ENCODE data around the gene TMEM256.

DNA sequence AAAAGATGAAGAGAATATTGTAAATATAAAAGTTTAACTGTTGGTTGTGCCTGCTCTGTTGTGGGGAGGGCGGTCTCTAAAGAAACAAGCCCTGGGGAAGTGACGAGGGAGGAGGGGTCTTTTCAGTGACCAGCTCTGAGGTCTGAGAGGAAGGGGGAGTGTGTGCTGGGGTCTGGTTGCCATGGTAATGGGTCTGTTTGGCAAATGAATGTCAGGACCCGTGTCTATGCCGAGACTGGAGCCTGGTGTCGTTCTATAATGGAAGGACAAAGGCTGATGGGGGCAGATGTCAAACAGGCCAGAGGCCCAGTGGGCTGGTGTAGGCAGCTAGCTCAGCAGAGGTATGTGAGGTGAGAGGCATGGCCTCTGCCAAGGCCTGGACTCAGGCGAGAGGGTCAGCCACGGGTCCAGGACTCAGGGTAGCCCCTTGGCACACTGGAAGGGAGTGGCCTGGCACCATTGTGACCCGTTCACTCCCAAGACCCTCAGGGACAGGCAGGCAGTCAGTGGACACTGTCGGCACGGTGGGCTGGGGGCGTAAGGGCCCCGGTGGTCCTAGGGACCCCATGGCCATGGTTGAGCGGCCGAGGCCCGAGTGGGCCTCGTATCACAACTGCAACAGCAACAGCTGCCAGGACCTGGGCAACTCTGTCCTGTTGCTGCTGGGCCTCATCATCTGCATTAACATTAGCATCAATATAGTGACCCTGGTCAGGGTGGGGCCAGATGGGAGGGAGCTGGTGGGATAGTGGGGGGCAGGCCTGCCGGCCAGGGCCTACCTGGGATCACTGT, 16.1 kb upstream of the TMEM256 start, which contains the start of gene SPEM1:
- no peak for TF ChIP-seq POLR2A (IDR thresholded peaks at IDR 0.05; ENCODE audit: low read depth, low read length)
- TF ChIP-seq, protein P1, sequence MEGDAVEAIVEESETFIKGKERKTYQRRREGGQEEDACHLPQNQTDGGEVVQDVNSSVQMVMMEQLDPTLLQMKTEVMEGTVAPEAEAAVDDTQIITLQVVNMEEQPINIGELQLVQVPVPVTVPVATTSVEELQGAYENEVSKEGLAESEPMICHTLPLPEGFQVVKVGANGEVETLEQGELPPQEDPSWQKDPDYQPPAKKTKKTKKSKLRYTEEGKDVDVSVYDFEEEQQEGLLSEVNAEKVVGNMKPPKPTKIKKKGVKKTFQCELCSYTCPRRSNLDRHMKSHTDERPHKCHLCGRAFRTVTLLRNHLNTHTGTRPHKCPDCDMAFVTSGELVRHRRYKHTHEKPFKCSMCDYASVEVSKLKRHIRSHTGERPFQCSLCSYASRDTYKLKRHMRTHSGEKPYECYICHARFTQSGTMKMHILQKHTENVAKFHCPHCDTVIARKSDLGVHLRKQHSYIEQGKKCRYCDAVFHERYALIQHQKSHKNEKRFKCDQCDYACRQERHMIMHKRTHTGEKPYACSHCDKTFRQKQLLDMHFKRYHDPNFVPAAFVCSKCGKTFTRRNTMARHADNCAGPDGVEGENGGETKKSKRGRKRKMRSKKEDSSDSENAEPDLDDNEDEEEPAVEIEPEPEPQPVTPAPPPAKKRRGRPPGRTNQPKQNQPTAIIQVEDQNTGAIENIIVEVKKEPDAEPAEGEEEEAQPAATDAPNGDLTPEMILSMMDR (IDR thresholded peaks at IDR 0.05; ENCODE audit: extremely low read depth in 1 of 2, insufficient read depth in 1 of 2, low read depth in 1 of 2, low read length in 2 of 2): no peak
- no peak for TF ChIP-seq POLR2AphosphoS5 (IDR thresholded peaks at IDR 0.05; ENCODE audit: insufficient read depth, low read depth, low read length)
- TF ChIP-seq, protein P2, sequence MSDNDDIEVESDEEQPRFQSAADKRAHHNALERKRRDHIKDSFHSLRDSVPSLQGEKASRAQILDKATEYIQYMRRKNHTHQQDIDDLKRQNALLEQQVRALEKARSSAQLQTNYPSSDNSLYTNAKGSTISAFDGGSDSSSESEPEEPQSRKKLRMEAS (IDR thresholded peaks at IDR 0.05; ENCODE audit: insufficient read depth, insufficient read length): no peak
- TF ChIP-seq EZH2 (IDR thresholded peaks at IDR 0.05; ENCODE audit: borderline replicate concordance, low read depth, low read length, severe bottlenecking): no peak
- TF ChIP-seq GATA2 (IDR thresholded peaks at IDR 0.05; ENCODE audit: insufficient read depth, insufficient read length, low read depth, low read length): no peak
- no peak for TF ChIP-seq MYC (IDR thresholded peaks at IDR 0.05; ENCODE audit: low read depth, low read length)
- TF ChIP-seq FOS (IDR thresholded peaks at IDR 0.05; ENCODE audit: borderline replicate concordance, insufficient read depth, low read length): no peak
- no peak for TF ChIP-seq JUN (IDR thresholded peaks at IDR 0.05; ENCODE audit: borderline replicate concordance, insufficient read depth, insufficient read length, low read depth)

All from endothelial cell of umbilical vein (primary cell).